ENCODE data around the gene COL8A1.

Gene COL8A1

DNA sequence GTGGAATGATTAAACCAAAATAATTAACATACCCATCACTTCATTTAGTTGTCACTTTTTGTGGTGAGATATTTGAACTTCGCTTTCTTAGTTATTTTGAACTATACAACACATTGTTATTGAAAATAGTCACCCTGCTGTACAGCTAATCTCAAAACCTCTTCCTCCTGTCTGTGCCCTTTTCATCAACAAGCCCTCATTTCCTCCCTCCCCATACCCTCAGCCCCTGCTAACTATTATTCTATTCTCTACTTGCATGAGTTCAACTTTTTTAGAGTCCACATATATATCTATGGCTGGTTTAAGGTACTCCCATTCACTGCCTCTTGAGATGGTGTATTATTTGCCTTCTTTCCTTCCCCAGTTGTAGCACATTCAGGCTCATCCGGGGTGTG lies 32.2 kb downstream of the COL8A1 start:
- H3K27ac ChIP-seq (ENCODE audit: low read length): no peak overlapping the region
- no peak overlapping the region for H3K9ac ChIP-seq (ENCODE audit: low read length in 2 of 2)
- no peaks in the 10 kb centered on the region for H3K36me3 ChIP-seq (ENCODE audit: control insufficient read depth in 2 of 2, insufficient read depth in 2 of 2, low read length in 2 of 2)
- H3K27me3 ChIP-seq (ENCODE audit: control insufficient read depth in 1 of 2, insufficient read depth in 2 of 2, low read length in 2 of 2): no peaks in the 10 kb centered on the region
- no peaks in the 10 kb centered on the region for H3K9me3 ChIP-seq (ENCODE audit: control insufficient read depth in 2 of 2, low read length in 2 of 2)
- peaks cover 10% of the 10 kb centered on the region for H3K4me1 ChIP-seq (ENCODE audit: control insufficient read depth, insufficient read depth, low read length)
- H3K4me3 ChIP-seq (ENCODE audit: low read length in 2 of 2): no peak overlapping the region

DNA sequence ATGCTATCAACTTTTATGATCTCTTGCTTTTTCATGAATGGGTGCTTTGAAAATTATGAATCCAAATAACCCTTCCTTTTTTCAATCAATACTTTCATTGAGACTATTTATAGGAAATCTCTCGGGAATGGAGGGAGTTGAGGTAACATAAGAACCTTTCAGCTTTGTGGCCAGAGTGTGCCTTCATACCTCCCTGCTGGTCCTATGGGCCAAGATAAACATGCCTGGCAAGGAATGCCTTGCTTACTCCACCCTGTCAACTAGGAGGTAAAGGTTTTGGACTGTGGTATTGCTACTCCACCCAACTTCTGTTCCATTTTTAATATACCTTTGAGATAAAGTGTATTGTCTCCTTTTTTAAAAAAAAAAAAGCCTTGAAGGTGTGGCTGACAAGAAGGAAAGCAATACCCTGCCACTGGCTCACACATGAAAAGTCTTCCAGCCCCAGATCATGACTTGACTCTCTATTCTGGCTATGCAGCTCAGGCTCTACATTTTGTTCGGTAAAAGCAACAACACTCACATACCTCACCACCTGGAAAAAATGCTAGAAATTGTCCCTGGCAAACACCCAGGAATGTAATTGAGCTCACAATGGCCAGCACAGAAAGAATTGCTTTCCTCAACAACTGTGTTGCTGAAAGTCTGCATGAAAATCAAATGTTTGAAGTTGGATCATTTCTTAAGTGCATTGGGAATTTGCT lies 35.8 kb downstream of the COL8A1 start:
- no peak overlapping the region for H3K9ac ChIP-seq (ENCODE audit: low read length in 2 of 2)
- peaks cover 10% of the 10 kb centered on the region for H3K4me1 ChIP-seq (ENCODE audit: control insufficient read depth, insufficient read depth, low read length)
- no peaks in the 10 kb centered on the region for H3K9me3 ChIP-seq (ENCODE audit: control insufficient read depth in 2 of 2, low read length in 2 of 2)
- H3K27me3 ChIP-seq (ENCODE audit: control insufficient read depth in 1 of 2, insufficient read depth in 2 of 2, low read length in 2 of 2): no peaks in the 10 kb centered on the region
- H3K27ac ChIP-seq (ENCODE audit: low read length): peak overlapping the region; percentile 31
- no peak overlapping the region for H3K4me3 ChIP-seq (ENCODE audit: low read length in 2 of 2)
- H3K36me3 ChIP-seq (ENCODE audit: control insufficient read depth in 2 of 2, insufficient read depth in 2 of 2, low read length in 2 of 2): no peaks in the 10 kb centered on the region

DNA sequence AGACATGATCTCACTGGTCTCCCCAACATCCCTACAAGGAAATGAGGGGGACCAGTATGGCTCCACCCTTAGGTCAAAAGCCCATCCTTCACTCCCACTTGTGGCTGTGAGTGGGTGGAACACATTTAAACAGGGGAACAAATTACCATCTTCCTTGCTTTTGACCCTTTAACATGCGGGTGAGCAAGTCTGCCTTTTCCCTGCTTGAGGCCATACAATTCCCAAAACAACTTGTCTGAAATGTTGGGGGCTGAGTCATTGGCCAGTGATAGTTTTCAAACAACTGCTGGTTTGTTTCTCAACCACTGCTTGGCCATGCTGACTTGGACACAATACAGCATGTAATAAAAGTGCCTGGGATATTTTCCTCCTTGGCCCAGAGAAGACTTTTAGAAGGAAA lies 39.6 kb downstream of the COL8A1 start:
- no peak overlapping the region for H3K4me3 ChIP-seq (ENCODE audit: low read length in 2 of 2)
- H3K27me3 ChIP-seq (ENCODE audit: control insufficient read depth in 1 of 2, insufficient read depth in 2 of 2, low read length in 2 of 2): no peaks in the 10 kb centered on the region
- peaks cover 10% of the 10 kb centered on the region for H3K4me1 ChIP-seq (ENCODE audit: control insufficient read depth, insufficient read depth, low read length)
- no peaks in the 10 kb centered on the region for H3K36me3 ChIP-seq (ENCODE audit: control insufficient read depth in 2 of 2, insufficient read depth in 2 of 2, low read length in 2 of 2)
- no peak overlapping the region for H3K9ac ChIP-seq (ENCODE audit: low read length in 2 of 2)
- peak overlapping the region; percentile 33 for H3K27ac ChIP-seq (ENCODE audit: low read length)
- no peaks in the 10 kb centered on the region for H3K9me3 ChIP-seq (ENCODE audit: control insufficient read depth in 2 of 2, low read length in 2 of 2)

DNA sequence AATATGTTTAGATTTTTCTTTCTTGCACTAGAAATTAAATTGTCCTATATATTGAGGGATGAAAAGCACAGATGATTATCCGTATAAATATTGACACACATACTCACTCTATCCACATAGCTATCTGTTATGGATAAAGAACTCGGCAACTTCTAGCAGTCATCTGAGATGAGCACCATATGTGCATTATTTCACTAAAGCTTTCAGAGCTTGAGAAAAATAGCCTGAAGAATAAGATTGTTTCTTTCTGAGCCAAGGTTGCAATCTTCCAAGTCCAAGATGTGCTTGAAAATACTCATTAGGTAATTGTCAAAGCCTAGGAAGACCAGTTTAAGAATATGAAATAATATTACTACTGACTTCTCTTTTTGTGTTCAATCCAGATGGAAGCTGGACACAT lies 40.5 kb downstream of the COL8A1 start:
- H3K27ac ChIP-seq (ENCODE audit: low read length): no peak overlapping the region
- no peak overlapping the region for H3K4me3 ChIP-seq (ENCODE audit: low read length in 2 of 2)
- H3K9ac ChIP-seq (ENCODE audit: low read length in 2 of 2): no peak overlapping the region
- H3K9me3 ChIP-seq (ENCODE audit: control insufficient read depth in 2 of 2, low read length in 2 of 2): no peaks in the 10 kb centered on the region
- H3K4me1 ChIP-seq (ENCODE audit: control insufficient read depth, insufficient read depth, low read length): peaks cover 10% of the 10 kb centered on the region
- no peaks in the 10 kb centered on the region for H3K27me3 ChIP-seq (ENCODE audit: control insufficient read depth in 1 of 2, insufficient read depth in 2 of 2, low read length in 2 of 2)
- no peaks in the 10 kb centered on the region for H3K36me3 ChIP-seq (ENCODE audit: control insufficient read depth in 2 of 2, insufficient read depth in 2 of 2, low read length in 2 of 2)

DNA sequence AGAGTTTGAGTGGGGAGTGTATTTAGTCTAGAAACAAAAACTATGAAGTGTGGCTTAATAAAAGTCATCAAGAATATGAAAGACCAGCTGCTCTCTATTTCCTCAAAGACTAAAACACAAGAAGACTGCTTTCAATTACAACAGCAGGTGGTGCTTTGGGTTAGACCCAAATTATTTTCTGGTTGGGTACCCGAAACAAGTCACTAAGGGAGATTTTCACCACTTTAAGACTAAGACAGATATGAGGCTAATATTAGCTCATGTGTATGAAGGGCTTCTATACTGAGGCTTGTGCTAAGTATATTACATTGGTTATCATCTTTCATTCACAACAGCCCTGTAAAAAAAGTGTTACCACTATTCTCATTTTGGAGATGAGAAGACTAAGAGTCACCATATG lies 43.1 kb downstream of the COL8A1 start:
- Histone ChIP-seq H3K9ac (ENCODE audit: low read length in 2 of 2) (no peak overlapping the region), H3K4me3 (ENCODE audit: low read length in 2 of 2) (no peak overlapping the region), H3K9me3 (ENCODE audit: control insufficient read depth in 2 of 2, low read length in 2 of 2) (no peaks in the 10 kb centered on the region), H3K27me3 (ENCODE audit: control insufficient read depth in 1 of 2, insufficient read depth in 2 of 2, low read length in 2 of 2) (no peaks in the 10 kb centered on the region), H3K27ac (ENCODE audit: low read length) (no peak overlapping the region), H3K4me1 (ENCODE audit: control insufficient read depth, insufficient read depth, low read length) (no peaks in the 10 kb centered on the region), H3K36me3 (ENCODE audit: control insufficient read depth in 2 of 2, insufficient read depth in 2 of 2, low read length in 2 of 2) (no peaks in the 10 kb centered on the region)

DNA sequence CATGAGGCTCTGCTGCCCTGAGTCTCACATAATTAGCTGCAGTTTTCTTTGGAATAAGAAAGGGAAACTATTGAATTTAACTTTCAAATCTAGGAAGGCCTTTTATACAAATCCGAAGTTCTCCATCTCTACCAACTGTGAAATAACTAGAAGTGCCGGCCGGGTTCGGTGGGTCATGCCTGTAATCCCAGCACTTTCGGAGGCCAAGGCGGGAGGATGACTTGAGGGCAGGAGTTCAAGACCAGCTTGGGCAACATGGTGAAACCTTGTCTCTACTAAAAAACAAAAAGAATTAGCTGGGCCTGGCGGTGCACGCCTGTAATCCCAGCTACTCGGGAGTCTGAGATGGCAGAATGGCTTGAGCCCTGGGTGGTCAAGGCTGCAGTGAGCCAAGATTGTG lies 43.6 kb downstream of the COL8A1 start:
- no peaks in the 10 kb centered on the region for H3K4me1 ChIP-seq (ENCODE audit: control insufficient read depth, insufficient read depth, low read length)
- H3K27me3 ChIP-seq (ENCODE audit: control insufficient read depth in 1 of 2, insufficient read depth in 2 of 2, low read length in 2 of 2): no peaks in the 10 kb centered on the region
- H3K27ac ChIP-seq (ENCODE audit: low read length): no peak overlapping the region
- H3K9me3 ChIP-seq (ENCODE audit: control insufficient read depth in 2 of 2, low read length in 2 of 2): no peaks in the 10 kb centered on the region
- no peak overlapping the region for H3K9ac ChIP-seq (ENCODE audit: low read length in 2 of 2)
- no peaks in the 10 kb centered on the region for H3K36me3 ChIP-seq (ENCODE audit: control insufficient read depth in 2 of 2, insufficient read depth in 2 of 2, low read length in 2 of 2)
- no peak overlapping the region for H3K4me3 ChIP-seq (ENCODE audit: low read length in 2 of 2)

DNA sequence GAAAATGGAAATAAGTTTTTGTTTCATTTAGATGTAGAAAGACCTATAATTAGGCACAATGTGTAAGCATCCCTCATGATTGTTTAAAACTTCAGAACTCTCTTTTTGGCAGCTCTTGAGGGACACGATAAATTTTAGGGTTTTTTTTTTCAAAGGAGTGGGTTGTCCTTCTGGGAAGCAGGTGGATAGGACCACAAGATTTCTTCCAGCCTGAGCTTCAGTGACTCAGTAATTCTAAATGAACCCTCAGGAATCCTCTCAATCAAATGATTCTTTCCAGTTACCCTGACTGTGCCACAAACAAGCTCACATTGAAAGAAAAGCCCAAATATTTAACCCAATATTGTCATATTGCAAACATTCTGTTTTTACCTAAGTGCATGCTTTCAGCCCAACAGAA lies 45.1 kb downstream of the COL8A1 start:
- H3K4me1 ChIP-seq (ENCODE audit: control insufficient read depth, insufficient read depth, low read length): no peaks in the 10 kb centered on the region
- H3K27ac ChIP-seq (ENCODE audit: low read length): no peak overlapping the region
- H3K9me3 ChIP-seq (ENCODE audit: control insufficient read depth in 2 of 2, low read length in 2 of 2): no peaks in the 10 kb centered on the region

DNA sequence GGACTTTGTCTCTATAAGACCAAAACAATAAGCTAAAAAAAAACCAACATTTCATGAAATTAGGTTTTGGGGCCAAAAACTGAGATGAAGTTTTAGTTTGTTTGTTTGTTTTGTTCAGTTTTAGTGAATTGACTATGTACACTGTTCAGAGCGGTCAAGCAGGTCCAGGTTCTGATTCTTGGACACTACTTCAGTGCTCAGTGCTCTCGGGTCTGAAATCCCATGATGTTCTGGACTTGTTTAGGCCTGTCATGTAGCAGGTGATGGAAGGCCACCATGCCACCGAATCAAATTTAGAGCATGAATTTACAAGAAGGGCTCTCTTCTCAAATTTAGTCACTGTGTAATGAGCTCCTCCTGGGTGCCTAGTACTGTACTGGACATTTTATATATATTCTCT lies 45.5 kb downstream of the COL8A1 start:
- H3K27me3 ChIP-seq (ENCODE audit: control insufficient read depth in 1 of 2, insufficient read depth in 2 of 2, low read length in 2 of 2): no peaks in the 10 kb centered on the region
- no peaks in the 10 kb centered on the region for H3K4me1 ChIP-seq (ENCODE audit: control insufficient read depth, insufficient read depth, low read length)
- peak overlapping the region; percentile 18 for H3K27ac ChIP-seq (ENCODE audit: low read length)
- no peaks in the 10 kb centered on the region for H3K9me3 ChIP-seq (ENCODE audit: control insufficient read depth in 2 of 2, low read length in 2 of 2)
- H3K36me3 ChIP-seq (ENCODE audit: control insufficient read depth in 2 of 2, insufficient read depth in 2 of 2, low read length in 2 of 2): no peaks in the 10 kb centered on the region
- no peak overlapping the region for H3K9ac ChIP-seq (ENCODE audit: low read length in 2 of 2)
- H3K4me3 ChIP-seq (ENCODE audit: low read length in 2 of 2): no peak overlapping the region

More for the DNA sequence above, 45.1 kb downstream of the COL8A1 start:
- no peak overlapping the region for H3K4me3 ChIP-seq (ENCODE audit: low read length in 2 of 2)
- H3K9ac ChIP-seq (ENCODE audit: low read length in 2 of 2): no peak overlapping the region
- H3K27me3 ChIP-seq (ENCODE audit: control insufficient read depth in 1 of 2, insufficient read depth in 2 of 2, low read length in 2 of 2): no peaks in the 10 kb centered on the region
- H3K36me3 ChIP-seq (ENCODE audit: control insufficient read depth in 2 of 2, insufficient read depth in 2 of 2, low read length in 2 of 2): no peaks in the 10 kb centered on the region

DNA sequence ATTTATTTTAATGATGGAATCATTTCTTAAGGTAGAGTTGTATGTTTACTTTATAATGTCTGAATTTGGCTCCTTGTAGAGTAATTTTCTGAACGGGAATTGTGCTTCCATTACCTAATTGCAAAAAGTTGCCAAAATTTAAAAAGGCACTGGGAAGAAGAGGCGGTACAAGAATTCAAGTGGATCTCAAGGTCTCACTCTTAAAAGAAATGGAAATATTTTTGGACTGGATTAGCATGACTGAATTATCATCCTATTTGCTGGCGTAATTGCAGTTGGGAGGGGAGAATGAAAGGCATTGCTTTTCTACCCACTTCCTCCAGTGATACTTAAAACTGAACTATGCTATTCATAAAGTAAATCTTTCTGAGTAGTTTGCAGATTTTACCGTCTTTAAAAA lies 46.2 kb downstream of the COL8A1 start:
- no peaks in the 10 kb centered on the region for H3K36me3 ChIP-seq (ENCODE audit: control insufficient read depth in 2 of 2, insufficient read depth in 2 of 2, low read length in 2 of 2)
- H3K9me3 ChIP-seq (ENCODE audit: control insufficient read depth in 2 of 2, low read length in 2 of 2): no peaks in the 10 kb centered on the region
- H3K4me1 ChIP-seq (ENCODE audit: control insufficient read depth, insufficient read depth, low read length): no peaks in the 10 kb centered on the region
- H3K27ac ChIP-seq (ENCODE audit: low read length): no peak overlapping the region
- H3K27me3 ChIP-seq (ENCODE audit: control insufficient read depth in 1 of 2, insufficient read depth in 2 of 2, low read length in 2 of 2): no peaks in the 10 kb centered on the region
- H3K9ac ChIP-seq (ENCODE audit: low read length in 2 of 2): no peak overlapping the region
- peak overlapping the region in 1 of 2 donors; percentile 7 for H3K4me3 ChIP-seq (ENCODE audit: low read length in 2 of 2)

DNA sequence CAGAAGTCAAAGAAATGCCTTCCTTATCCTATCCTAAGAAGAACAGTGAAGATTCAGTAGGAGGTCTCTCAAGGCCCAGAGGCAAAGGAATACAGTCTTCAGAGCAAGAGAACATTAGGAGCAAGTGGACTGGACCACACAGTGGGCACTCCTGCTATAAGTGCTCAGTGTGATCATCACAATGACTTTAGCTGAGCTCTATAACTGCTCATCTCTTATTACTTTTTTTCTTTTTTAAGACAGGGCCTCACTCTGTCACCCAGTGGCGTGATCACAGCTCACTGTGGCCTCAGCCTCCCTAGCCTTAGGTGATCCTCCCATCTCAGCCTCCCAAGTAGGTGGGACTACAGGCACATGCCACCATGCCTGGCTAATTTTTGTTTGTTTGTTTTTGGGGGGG lies 48.1 kb downstream of the COL8A1 start:
- Histone ChIP-seq H3K27ac (ENCODE audit: low read length) (no peak overlapping the region), H3K4me1 (ENCODE audit: control insufficient read depth, insufficient read depth, low read length) (no peaks in the 10 kb centered on the region), H3K36me3 (ENCODE audit: control insufficient read depth in 2 of 2, insufficient read depth in 2 of 2, low read length in 2 of 2) (peaks cover 0 to 2% of the 10 kb centered on the region in 2 donors), H3K4me3 (ENCODE audit: low read length in 2 of 2) (no peak overlapping the region), H3K9me3 (ENCODE audit: control insufficient read depth in 2 of 2, low read length in 2 of 2) (no peaks in the 10 kb centered on the region), H3K27me3 (ENCODE audit: control insufficient read depth in 1 of 2, insufficient read depth in 2 of 2, low read length in 2 of 2) (no peaks in the 10 kb centered on the region), H3K9ac (ENCODE audit: low read length in 2 of 2) (no peak overlapping the region)

DNA sequence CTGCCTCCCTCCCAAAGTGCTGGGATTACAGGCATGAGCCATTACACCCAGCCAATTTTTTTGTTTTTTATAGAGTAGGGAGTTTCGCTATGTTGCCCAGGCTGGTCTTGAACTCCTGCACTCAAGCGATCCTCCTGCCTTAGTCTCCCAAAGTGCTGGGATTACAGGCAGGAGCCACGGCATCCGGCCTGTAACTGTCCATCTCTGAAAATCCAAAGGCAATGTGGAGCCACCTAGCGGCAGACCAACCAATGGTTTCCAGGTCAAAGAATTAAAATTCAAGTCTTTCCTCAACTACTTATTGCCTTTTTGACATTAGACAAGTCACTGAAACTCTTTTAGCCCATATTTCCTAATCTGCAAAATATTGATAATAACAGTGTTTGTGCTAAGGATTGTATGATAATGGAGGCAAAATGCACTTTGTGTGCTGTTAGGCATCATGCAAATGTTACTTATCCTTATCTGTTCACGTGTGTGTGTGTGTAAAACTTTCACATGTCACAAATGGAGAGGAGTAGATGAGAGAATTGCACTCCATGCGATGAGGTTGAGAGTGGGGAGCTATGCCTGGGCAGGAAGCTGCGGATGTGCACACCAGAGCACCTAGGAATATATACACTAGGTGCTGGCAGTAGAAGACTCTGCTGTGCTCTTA lies 48.7 kb downstream of the COL8A1 start:
- Histone ChIP-seq H3K4me1 (ENCODE audit: control insufficient read depth, insufficient read depth, low read length) (no peaks in the 10 kb centered on the region), H3K9ac (ENCODE audit: low read length in 2 of 2) (no peak overlapping the region), H3K4me3 (ENCODE audit: low read length in 2 of 2) (no peak overlapping the region), H3K27me3 (ENCODE audit: control insufficient read depth in 1 of 2, insufficient read depth in 2 of 2, low read length in 2 of 2) (no peaks in the 10 kb centered on the region), H3K9me3 (ENCODE audit: control insufficient read depth in 2 of 2, low read length in 2 of 2) (no peaks in the 10 kb centered on the region), H3K36me3 (ENCODE audit: control insufficient read depth in 2 of 2, insufficient read depth in 2 of 2, low read length in 2 of 2) (peaks cover 0 to 2% of the 10 kb centered on the region in 2 donors), H3K27ac (ENCODE audit: low read length) (no peak overlapping the region)
